Sigmoid colon (tissue), 7 donors: ENCODE results near the gene PHLPP1. TPM values are rescaled to one million over a fixed set of nuclear protein-coding genes. Genes with fewer than 3 reads are reported as not detected.

ENCODE experiments used
- DNase-seq: peaks from one replicate; pipeline ENCODE4 v3.0.0-alpha.2; 2019
- H3K27ac ChIP-seq, 4 donors: fragments of 200-600 bp; sonication (generic); one replicate each; pipeline ENCODE4 v1.5.1; 2016 to 2019; ENCODE audit warnings: mild to moderate bottlenecking in 1 of 4
- H3K27me3 ChIP-seq, 3 donors: fragments of 200-600 bp; sonication (generic); one replicate each; pipeline ENCODE4 v1.5.1; 2019; ENCODE audit warnings: mild to moderate bottlenecking in 1 of 3
- H3K36me3 ChIP-seq, 4 donors: fragments of 200-600 bp; sonication (generic); one replicate each; pipeline ENCODE4 v1.5.1; 2016 to 2019
- H3K4me1 ChIP-seq, 4 donors: fragments of 200-600 bp; sonication (generic); one replicate each; pipeline ENCODE4 v1.5.1; 2017 to 2019
- H3K4me3 ChIP-seq, 4 donors: fragments of 200-600 bp; sonication (generic); one replicate each; pipeline ENCODE4 v1.5.1; 2017 to 2019; ENCODE audit warnings: mild to moderate bottlenecking in 2 of 4, moderate library complexity in 1 of 4
- H3K9me3 ChIP-seq, 4 donors: fragments of 200-600 bp in 3 of 4; sonication (generic) in 3 of 4; one replicate each; pipeline versions ENCODE4 v1.5.1 to v1.6.1; 2013 to 2019
- CTCF ChIP-seq, 4 experiments: fragments of 450-650 bp in 3 of 4; fragments of 200-600 bp in 1 of 4; IDR thresholded peaks; one replicate each; pipeline ENCODE4 v1.5.1; 2016 to 2019; ENCODE audit warnings: antibody characterized with exemption in 4 of 4, mild to moderate bottlenecking in 3 of 4, moderate library complexity in 2 of 4
- EP300 ChIP-seq, 4 donors: sonication (generic); formaldehyde crosslinking; IDR thresholded peaks; one replicate each; pipeline ENCODE4 v1.6.1; 2017; ENCODE audit warnings: antibody characterized with exemption in 4 of 4
- POLR2A ChIP-seq, 2 donors: fragments of 450-650 bp; IDR thresholded peaks; one replicate each; pipeline ENCODE4 v1.6.1; 2016; ENCODE audit warnings: antibody characterized with exemption in 2 of 2, mild to moderate bottlenecking in 2 of 2, moderate library complexity in 2 of 2
- POLR2AphosphoS5 ChIP-seq, 4 donors: sonication (generic); formaldehyde crosslinking; IDR thresholded peaks; one replicate each; pipeline ENCODE4 v1.6.1; 2017; ENCODE audit warnings: antibody characterized with exemption in 4 of 4
- WGBS, 2 donors: extraction: QIAGEN DNeasy Blood & Tissue Kit; methylation state at CpG; one replicate each; pipeline ENCODE4 v1.1.7; 2013; 5-methylcytosine and 5-hydroxymethylcytosine counted together
- intact Hi-C: fragments of 100-400 bp; cut with DNase I; formaldehyde crosslinking; loops from one replicate; pipeline ENCODE4 v1.15.1; 2023
- polyA plus RNA-seq, 3 donors: library from polyadenylated mRNA; stranded (reverse); fragments of 200-250 nt; gene quantifications; one replicate each; pipeline ENCODE4 v1.2.3, GENCODE V29; 2013
- total RNA-seq, 4 donors: library from RNA; depleted of rRNA; stranded (reverse); fragments of >200 nt; gene quantifications; one replicate each; pipeline ENCODE4 v1.1.0, GENCODE V29; 2016
- donor health status: healthy with polysubstance abuse.
- donor health status: Bipolar disorder and iron deficiency.
- donor health status: healthy.

PHLPP1 gene
- total and polyA plus RNA-seq, 7 donors, result 4.2 to 18.6 (median 7.1) TPM

- intact Hi-C loops, result no loop called here
- Histone ChIP-seq H3K9me3 (no peaks in the 10 kb centered on the region), H3K27ac (no peak overlapping the region), H3K36me3 (peaks cover 0 to 6% (median 0%) of the 10 kb centered on the region in 4 donors), H3K4me1 (no peaks in the 10 kb centered on the region), H3K4me3 (no peak overlapping the region), H3K27me3 (no peaks in the 10 kb centered on the region)
- no peak for TF ChIP-seq CTCF (IDR thresholded peaks at IDR 0.05)
- no peak for TF ChIP-seq POLR2AphosphoS5 (IDR thresholded peaks at IDR 0.05)
- no peak for TF ChIP-seq POLR2A (IDR thresholded peaks at IDR 0.05)
- no peak for TF ChIP-seq EP300 (IDR thresholded peaks at IDR 0.05)
- 90 to 93% methylated on average over 4 of the region's 4 CpGs for WGBS, 2 donors
- no peak for DNase-seq
These were observed 144.7 kb downstream of the PHLPP1 start for GRCh38 chr18:62860062-62860461.

- no peaks in the 10 kb centered on the region for H3K27me3 ChIP-seq
- no peak overlapping the region for H3K27ac ChIP-seq
- H3K4me3 ChIP-seq, result no peak overlapping the region
- no peaks in the 10 kb centered on the region for H3K9me3 ChIP-seq
- TF ChIP-seq EP300 (IDR thresholded peaks at IDR 0.05), result no peak
- no peak for TF ChIP-seq POLR2AphosphoS5 (IDR thresholded peaks at IDR 0.05)
- no peak for TF ChIP-seq POLR2A (IDR thresholded peaks at IDR 0.05)
- no peak for TF ChIP-seq CTCF (IDR thresholded peaks at IDR 0.05)
- H3K4me1 ChIP-seq, result no peaks in the 10 kb centered on the region
- 61 to 97% methylated on average over 2 of the region's 2 CpGs for WGBS, 2 donors
- intact Hi-C loops, result no loop called here
- DNase-seq, result no peak
- H3K36me3 ChIP-seq, result peaks cover 0 to 6% (median 0%) of the 10 kb centered on the region in 4 donors
These were observed 147.1 kb downstream of the PHLPP1 start for GRCh38 chr18:62862466-62862865.

GRCh38 chr18:62863579-62864001 is 148.2 kb downstream of the PHLPP1 start:
- no peaks in the 10 kb centered on the region for H3K27me3 ChIP-seq
- WGBS, 2 donors, result 89 to 90% methylated on average over 3 of the region's 3 CpGs
- H3K9me3 ChIP-seq, result no peaks in the 10 kb centered on the region
- no peak for TF ChIP-seq CTCF (IDR thresholded peaks at IDR 0.05)
- no peak for TF ChIP-seq POLR2AphosphoS5 (IDR thresholded peaks at IDR 0.05)
- TF ChIP-seq POLR2A (IDR thresholded peaks at IDR 0.05), result no peak
- TF ChIP-seq EP300 (IDR thresholded peaks at IDR 0.05), result no peak
- no peak overlapping the region for H3K4me3 ChIP-seq
- no peaks in the 10 kb centered on the region for H3K4me1 ChIP-seq
- intact Hi-C loops, result no loop called here
- DNase-seq, result no peak
- no peak overlapping the region for H3K27ac ChIP-seq
- peaks cover 0 to 6% (median 0%) of the 10 kb centered on the region in 4 donors for H3K36me3 ChIP-seq

- Histone ChIP-seq H3K4me1 (no peaks in the 10 kb centered on the region), H3K36me3 (peaks cover 0 to 6% (median 0%) of the 10 kb centered on the region in 4 donors), H3K9me3 (no peaks in the 10 kb centered on the region), H3K27me3 (no peaks in the 10 kb centered on the region), H3K27ac (no peak overlapping the region), H3K4me3 (no peak overlapping the region)
- TF ChIP-seq CTCF (IDR thresholded peaks at IDR 0.05) (no peak), POLR2AphosphoS5 (IDR thresholded peaks at IDR 0.05) (no peak)
- no peak for DNase-seq
- intact Hi-C loops, result no loop called here
These were observed 150.2 kb downstream of the PHLPP1 start for GRCh38 chr18:62865498-62865897.

GRCh38 chr18:62867534-62867933 is 152.2 kb downstream of the PHLPP1 start:
- Histone ChIP-seq H3K27ac (no peak overlapping the region), H3K36me3 (no peaks in the 10 kb centered on the region), H3K27me3 (no peaks in the 10 kb centered on the region), H3K4me1 (no peaks in the 10 kb centered on the region), H3K4me3 (no peak overlapping the region), H3K9me3 (no peaks in the 10 kb centered on the region)
- DNase-seq, result no peak
- 97% methylated on average over 8 of the region's 8 CpGs for WGBS, 2 donors
- no peak for TF ChIP-seq EP300 (IDR thresholded peaks at IDR 0.05)
- no peak for TF ChIP-seq CTCF (IDR thresholded peaks at IDR 0.05)
- TF ChIP-seq POLR2AphosphoS5 (IDR thresholded peaks at IDR 0.05), result no peak
- TF ChIP-seq POLR2A (IDR thresholded peaks at IDR 0.05), result no peak
- intact Hi-C loops, result no loop called here
